Lower lobe of right lung (tissue), 2 donors: ENCODE measurements around the gene HSBP1L1. TPM values are rescaled to one million over a fixed set of nuclear protein-coding genes. Genes with fewer than 3 reads are reported as not detected.

Experiments
- ATAC-seq, 2 donors: fragments of 200-7000 bp; cut with Tn5 transposase; one replicate each; pipeline ENCODE4 v1.9.1; 2020 to 2022; ENCODE audit warnings: mild to moderate bottlenecking in 2 of 2, moderate library complexity in 2 of 2
- DNase-seq: peaks from one replicate; pipeline ENCODE4 v3.0.0-alpha.2; 2020
- H3K27ac ChIP-seq: fragments of 200-600 bp; one replicate; pipeline ENCODE4 v1.8.0; 2022
- H3K27me3 ChIP-seq: fragments of 200-600 bp; one replicate; pipeline ENCODE4 v1.8.0; 2022; ENCODE audit warnings: low read depth
- H3K36me3 ChIP-seq: fragments of 200-600 bp; one replicate; pipeline ENCODE4 v1.8.0; 2022; ENCODE audit warnings: mild to moderate bottlenecking
- H3K4me1 ChIP-seq: fragments of 200-600 bp; one replicate; pipeline ENCODE4 v1.8.0; 2022
- H3K4me3 ChIP-seq: fragments of 200-600 bp; one replicate; pipeline ENCODE4 v1.8.0; 2022; ENCODE audit warnings: mild to moderate bottlenecking
- H3K9me3 ChIP-seq: fragments of 200-600 bp; one replicate; pipeline ENCODE4 v1.8.0; 2022
- CTCF ChIP-seq: fragments of 200-600 bp; IDR thresholded peaks from one replicate; pipeline ENCODE4 v1.8.0; 2022; ENCODE audit warnings: antibody characterized with exemption, mild to moderate bottlenecking
- intact Hi-C: fragments of 100-400 bp; cut with DNase I; formaldehyde crosslinking; loops from one replicate; pipeline ENCODE4 v1.11.0; 2022
- total RNA-seq: library from RNA; stranded (reverse); fragmentation: NEBNext Ultra II Directional; extraction: Animal tissue kit (Norgen Biotek cat#: 25700); gene quantifications from one replicate; pipeline ENCODE4 v1.2.1, GENCODE V29; 2021
- donor health status: DM: no; HTN: yes; CAD: no; lungs with severe emphysema.

Gene HSBP1L1
- total RNA-seq, 1 donor from 2014 or later: 46.6 TPM

- DNase-seq (peak; percentile 34), ATAC-seq (no peak)
- intact Hi-C loops: no loop called here
- no peak overlapping the region for H3K4me3 ChIP-seq
- H3K36me3 ChIP-seq: peaks cover 42% of the 10 kb centered on the region
- H3K9me3 ChIP-seq: peaks cover 17% of the 10 kb centered on the region
- H3K27ac ChIP-seq: no peak overlapping the region
- no peak for TF ChIP-seq CTCF
- peaks cover 9% of the 10 kb centered on the region for H3K4me1 ChIP-seq
- H3K27me3 ChIP-seq: no peaks in the 10 kb centered on the region
Measured at GRCh38 chr18:79936641-79937040, 27.8 kb upstream of the HSBP1L1 start.

- H3K36me3 ChIP-seq: peaks cover 48% of the 10 kb centered on the region
- DNase-seq: peak; percentile 32
- peaks cover 9% of the 10 kb centered on the region for H3K4me1 ChIP-seq
- H3K4me3 ChIP-seq: no peak overlapping the region
- H3K9me3 ChIP-seq: peaks cover 10% of the 10 kb centered on the region
- intact Hi-C loops: no loop called here
- no peak for ATAC-seq
- H3K27me3 ChIP-seq: no peaks in the 10 kb centered on the region
- TF ChIP-seq CTCF: no peak
- no peak overlapping the region for H3K27ac ChIP-seq
Measured at GRCh38 chr18:79937103-79937860, 27.2 kb upstream of the HSBP1L1 start.

GRCh38 chr18:79938196-79938595 lies 26.2 kb upstream of the HSBP1L1 start:
- intact Hi-C loops: no loop called here
- H3K4me1 ChIP-seq: peaks cover 9% of the 10 kb centered on the region
- H3K9me3 ChIP-seq: peaks cover 1% of the 10 kb centered on the region
- TF ChIP-seq CTCF: no peak
- DNase-seq: peak; percentile 37
- ATAC-seq: no peak
- no peak overlapping the region for H3K4me3 ChIP-seq
- H3K27me3 ChIP-seq: no peaks in the 10 kb centered on the region
- H3K36me3 ChIP-seq: peaks cover 57% of the 10 kb centered on the region
- H3K27ac ChIP-seq: no peak overlapping the region

DNA sequence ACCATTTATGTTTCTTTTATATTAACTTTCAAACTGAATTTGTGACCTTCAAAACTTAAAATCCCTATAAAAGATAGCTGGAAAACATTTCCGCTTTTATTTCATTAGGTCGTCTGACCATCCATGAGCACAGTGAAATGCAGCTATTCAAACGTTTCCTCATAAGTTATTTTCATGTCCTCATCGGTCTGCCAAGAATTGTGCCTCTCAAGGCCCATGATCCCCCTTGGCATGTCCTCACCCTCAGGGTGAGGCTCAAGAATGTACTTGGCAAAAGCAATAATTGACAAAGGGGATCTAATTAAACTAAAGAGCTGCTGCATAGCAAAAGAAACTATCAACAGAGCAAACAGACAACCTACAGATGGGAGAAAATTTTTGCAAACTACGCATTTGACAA lies 25.3 kb upstream of the HSBP1L1 start:
- Histone ChIP-seq H3K4me3 (no peak overlapping the region), H3K4me1 (peaks cover 11% of the 10 kb centered on the region), H3K36me3 (peaks cover 60% of the 10 kb centered on the region), H3K27ac (no peak overlapping the region), H3K27me3 (no peaks in the 10 kb centered on the region), H3K9me3 (no peaks in the 10 kb centered on the region)
- intact Hi-C loops: no loop called here
- no peak for TF ChIP-seq CTCF
- peak; percentile 42 to 43 for ATAC-seq
- peak; percentile 29 for DNase-seq

GRCh38 chr18:79940126-79940813 lies 24.2 kb upstream of the HSBP1L1 start:
- Histone ChIP-seq H3K4me1 (peaks cover 11% of the 10 kb centered on the region), H3K27ac (no peak overlapping the region), H3K9me3 (no peaks in the 10 kb centered on the region), H3K4me3 (no peak overlapping the region), H3K27me3 (no peaks in the 10 kb centered on the region), H3K36me3 (peaks cover 60% of the 10 kb centered on the region)
- intact Hi-C loops: no loop called here
- ATAC-seq (peak in 1 of 2 donors; percentile 5), DNase-seq (peak; percentile 22)
- no peak for TF ChIP-seq CTCF
